ENCODE measurements around the gene UBXN10. TPM values are rescaled to one million over a fixed set of nuclear protein-coding genes. Genes with fewer than 3 reads are reported as not detected.

The UBXN10 gene
- total RNA-seq, 1 donor from 2014 or later = 5.0 TPM

DNA sequence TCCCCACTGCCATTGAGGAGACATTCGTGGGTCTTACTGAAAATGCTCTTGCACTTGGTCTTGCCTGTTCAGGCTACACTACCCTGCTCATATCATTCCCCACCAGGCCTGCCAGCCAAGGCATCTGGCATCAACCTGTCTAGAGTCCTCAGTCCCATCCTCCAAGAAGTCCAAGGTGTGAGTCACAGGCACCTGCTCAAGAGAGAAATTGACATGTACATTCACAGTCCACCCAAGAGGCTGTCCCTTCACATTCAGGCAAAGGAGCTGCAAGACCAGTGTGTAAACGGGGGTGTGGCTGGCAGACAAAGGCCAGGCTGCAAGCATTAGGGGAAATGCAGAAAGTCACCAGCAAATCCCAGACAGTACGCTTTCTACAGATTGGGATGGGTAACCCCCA is 13.5 kb downstream of the UBXN10 start:
- no peak for DNase-seq (ENCODE audit: extremely low spot score, unreplicated experiment)
- Mint-ChIP-seq H3K27me3 (peaks cover 25% of the 10 kb centered on the region), H3K4me1 (ENCODE audit: unreplicated experiment) (no peaks in the 10 kb centered on the region), H3K9me3 (no peaks in the 10 kb centered on the region), H3K27ac (no peak overlapping the region), H3K4me3 (no peak overlapping the region), H3K36me3 (no peaks in the 10 kb centered on the region)
- TF ChIP-seq CTCF (conservative IDR thresholded peaks at IDR 0.05) = no peak

DNA sequence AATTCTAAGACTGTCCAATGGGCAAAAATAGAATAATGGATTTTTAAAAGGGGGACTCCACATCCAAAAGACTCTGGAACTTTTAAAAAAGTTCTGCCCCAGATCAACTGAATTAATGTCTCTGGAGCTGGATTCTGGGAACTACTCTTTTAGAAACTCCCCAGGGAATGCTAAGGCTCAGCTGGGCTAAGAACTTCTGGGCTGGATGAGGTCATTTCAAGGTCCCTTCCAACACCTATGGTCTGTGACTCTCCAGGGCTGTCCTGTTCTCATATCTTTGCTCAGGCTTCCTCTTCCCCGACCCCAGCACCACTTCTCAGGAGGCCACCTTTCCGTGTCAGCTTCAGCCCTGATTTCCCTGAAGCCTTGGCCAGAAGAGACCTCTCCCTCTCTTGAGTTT is 13.9 kb downstream of the UBXN10 start:
- no peaks in the 10 kb centered on the region for H3K36me3 Mint-ChIP-seq
- H3K27ac Mint-ChIP-seq = no peak overlapping the region
- no peak overlapping the region for H3K4me3 Mint-ChIP-seq
- H3K4me1 Mint-ChIP-seq (ENCODE audit: unreplicated experiment) = no peaks in the 10 kb centered on the region
- peaks cover 26% of the 10 kb centered on the region for H3K27me3 Mint-ChIP-seq
- H3K9me3 Mint-ChIP-seq = no peaks in the 10 kb centered on the region
- TF ChIP-seq CTCF (conservative IDR thresholded peaks at IDR 0.05) = no peak
- no peak for DNase-seq (ENCODE audit: extremely low spot score, unreplicated experiment)

GRCh38 chr1:20200966-20201365 is 15.1 kb downstream of the UBXN10 start:
- Mint-ChIP-seq H3K27ac (no peak overlapping the region), H3K4me1 (ENCODE audit: unreplicated experiment) (no peaks in the 10 kb centered on the region), H3K27me3 (peaks cover 21% of the 10 kb centered on the region), H3K4me3 (no peak overlapping the region), H3K36me3 (no peaks in the 10 kb centered on the region), H3K9me3 (no peaks in the 10 kb centered on the region)
- TF ChIP-seq CTCF (conservative IDR thresholded peaks at IDR 0.05) = no peak
- DNase-seq (ENCODE audit: extremely low spot score, unreplicated experiment) = no peak

GRCh38 chr1:20202166-20202565 is 16.3 kb downstream of the UBXN10 start:
- no peak for TF ChIP-seq CTCF (conservative IDR thresholded peaks at IDR 0.05)
- DNase-seq (ENCODE audit: extremely low spot score, unreplicated experiment) = no peak
- Mint-ChIP-seq H3K4me1 (ENCODE audit: unreplicated experiment) (no peaks in the 10 kb centered on the region), H3K36me3 (no peaks in the 10 kb centered on the region), H3K27me3 (peaks cover 21% of the 10 kb centered on the region), H3K27ac (no peak overlapping the region), H3K9me3 (no peaks in the 10 kb centered on the region), H3K4me3 (no peak overlapping the region)

DNA sequence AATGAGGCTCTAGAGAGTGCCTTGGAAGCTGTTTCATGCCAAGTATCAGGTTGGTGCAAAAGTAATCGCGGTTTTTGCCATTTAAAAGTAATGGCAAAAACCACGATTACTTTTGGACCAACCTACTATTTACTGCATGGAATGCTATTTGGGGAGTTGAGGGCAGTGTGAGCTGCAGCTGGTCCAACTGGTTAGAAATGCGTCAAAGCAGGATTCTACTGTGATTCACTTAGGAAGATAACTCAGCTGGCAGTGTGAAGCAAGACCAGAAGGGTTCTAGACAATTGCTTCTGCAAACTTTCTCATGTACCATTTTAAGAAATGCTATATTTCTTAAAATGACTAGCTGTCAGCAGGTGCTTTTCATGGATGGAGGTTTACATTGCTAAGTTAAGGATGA is 21.6 kb downstream of the UBXN10 start:
- Mint-ChIP-seq H3K27ac (no peak overlapping the region), H3K36me3 (no peaks in the 10 kb centered on the region)
- no peak for DNase-seq (ENCODE audit: extremely low spot score, unreplicated experiment)

More for the DNA sequence above, 21.6 kb downstream of the UBXN10 start:
- H3K4me1 Mint-ChIP-seq (ENCODE audit: unreplicated experiment) = no peaks in the 10 kb centered on the region
- peaks cover 16% of the 10 kb centered on the region for H3K27me3 Mint-ChIP-seq
- no peaks in the 10 kb centered on the region for H3K9me3 Mint-ChIP-seq
- TF ChIP-seq CTCF (conservative IDR thresholded peaks at IDR 0.05) = no peak
- no peak overlapping the region for H3K4me3 Mint-ChIP-seq

Data from type B pancreatic cell (in vitro differentiated cells).